ENCODE measurements around the gene CCDC33.

Gene CCDC33

GRCh38 chr15:74209997-74210671 is 26.0 kb upstream of the CCDC33 start:
- Histone ChIP-seq H3K4me1 (peaks cover 0 to 14% (median 4%) of the 10 kb centered on the region in 4 donors), H3K9me3 (no peaks in the 10 kb centered on the region), H3K27me3 (no peaks in the 10 kb centered on the region), H3K4me3 (no peak overlapping the region), H3K36me3 (no peaks in the 10 kb centered on the region), H3K27ac (no peak overlapping the region)
- DNase-seq, result no peak
- no peak for TF ChIP-seq CTCF (IDR thresholded peaks at IDR 0.05)
- intact Hi-C loops (cut with DNase I; ENCODE audit: low total_unique reads), result no loop called here

GRCh38 chr15:74210729-74211128 is 25.4 kb upstream of the CCDC33 start:
- no peak overlapping the region for H3K4me3 ChIP-seq
- no peak for TF ChIP-seq CTCF (IDR thresholded peaks at IDR 0.05)
- H3K4me1 ChIP-seq, result peaks cover 0 to 14% (median 4%) of the 10 kb centered on the region in 4 donors

GRCh38 chr15:74211656-74212055 is 24.5 kb upstream of the CCDC33 start:
- intact Hi-C loops (cut with DNase I; ENCODE audit: low total_unique reads), result no loop called here
- no peak for TF ChIP-seq CTCF (IDR thresholded peaks at IDR 0.05)
- no peak for DNase-seq
- H3K36me3 ChIP-seq, result no peaks in the 10 kb centered on the region
- no peaks in the 10 kb centered on the region for H3K9me3 ChIP-seq
- peaks cover 0 to 12% (median 4%) of the 10 kb centered on the region in 4 donors for H3K4me1 ChIP-seq
- H3K4me3 ChIP-seq, result no peak overlapping the region
- H3K27ac ChIP-seq, result no peak overlapping the region
- H3K27me3 ChIP-seq, result peaks cover 0 to 6% of the 10 kb centered on the region in 2 donors

More at GRCh38 chr15:74210729-74211128, 25.4 kb upstream of the CCDC33 start:
- intact Hi-C loops (cut with DNase I; ENCODE audit: low total_unique reads), result no loop called here
- Histone ChIP-seq H3K9me3 (no peaks in the 10 kb centered on the region), H3K27ac (no peak overlapping the region), H3K27me3 (no peaks in the 10 kb centered on the region), H3K36me3 (no peaks in the 10 kb centered on the region)
- DNase-seq, result no peak

- Histone ChIP-seq H3K9me3 (no peaks in the 10 kb centered on the region), H3K27me3 (peaks cover 0 to 15% of the 10 kb centered on the region in 2 donors), H3K4me1 (peaks cover 0 to 8% (median 4%) of the 10 kb centered on the region in 4 donors), H3K27ac (no peak overlapping the region), H3K4me3 (no peak overlapping the region), H3K36me3 (no peaks in the 10 kb centered on the region)
- DNase-seq, result no peak
- intact Hi-C loops (cut with DNase I; ENCODE audit: low total_unique reads), result no loop called here
- no peak for TF ChIP-seq CTCF (IDR thresholded peaks at IDR 0.05)
Observed at GRCh38 chr15:74212494-74212893, 23.6 kb upstream of the CCDC33 start.

GRCh38 chr15:74213858-74214284 is 22.3 kb upstream of the CCDC33 start:
- no peak overlapping the region for H3K27ac ChIP-seq
- H3K27me3 ChIP-seq, result peaks cover 0 to 24% of the 10 kb centered on the region in 2 donors
- no peaks in the 10 kb centered on the region for H3K9me3 ChIP-seq
- DNase-seq, result no peak
- no peak overlapping the region for H3K4me3 ChIP-seq
- no peaks in the 10 kb centered on the region for H3K36me3 ChIP-seq
- H3K4me1 ChIP-seq, result peaks cover 0 to 8% (median 4%) of the 10 kb centered on the region in 4 donors
- intact Hi-C loops (cut with DNase I; ENCODE audit: low total_unique reads), result no loop called here
- TF ChIP-seq CTCF (IDR thresholded peaks at IDR 0.05), result no peak

Measured in tibial artery (tissue), 4 donors.